ENCODE measurements around the gene ARHGEF19.

- TF ChIP-seq CTCF (IDR thresholded peaks at IDR 0.05; ENCODE audit: low read depth, low read length, poor library complexity, severe bottlenecking) = no peak
- no peak for TF ChIP-seq EZH2phosphoT487 (IDR thresholded peaks at IDR 0.05; ENCODE audit: borderline replicate concordance, low read length)
Measured at GRCh38 chr1:16149702-16150488, 62.6 kb downstream of the ARHGEF19 start.

Measured in DOHH2 (cell line).